Right forelimb (tissue), 1 donor: ENCODE results near the gene RPN1.

Experiments
- DNase-seq: peaks from one replicate; pipeline ENCODE4 v3.0.0-alpha.2; 2018

RPN1 gene

GRCh38 chr3:128648940-128649663, 1.5 kb downstream of the RPN1 start:
- DNase-seq: no peak

GRCh38 chr3:128648402-128648801, 2.2 kb downstream of the RPN1 start:
- DNase-seq: no peak

DNA sequence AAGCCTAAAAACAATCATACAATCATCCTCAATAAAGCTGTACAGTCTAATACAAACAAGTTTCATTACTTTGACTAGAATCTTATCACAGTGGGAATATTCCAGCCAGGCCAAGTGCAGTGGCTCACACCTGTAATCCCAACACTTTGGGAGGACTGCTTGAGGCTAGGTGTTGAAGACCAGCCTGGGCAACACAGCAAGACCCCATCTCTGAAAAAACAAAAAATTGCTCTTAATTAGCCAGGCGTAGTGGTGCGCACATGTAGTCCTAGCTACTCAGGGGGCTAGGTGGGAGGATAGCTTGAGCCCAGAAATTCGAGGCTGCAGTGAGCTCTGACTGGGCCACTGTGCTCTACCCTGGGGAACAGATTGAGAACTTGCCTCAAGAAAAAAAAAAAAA, 3.3 kb downstream of the RPN1 start:
- DNase-seq: no peak

- DNase-seq: no peak
Observed at GRCh38 chr3:128634075-128634611, 16.5 kb downstream of the RPN1 start.

- DNase-seq: no peak
Observed at GRCh38 chr3:128632301-128632700, 18.3 kb downstream of the RPN1 start.

- DNase-seq: no peak
Observed at GRCh38 chr3:128629936-128630335, 20.7 kb downstream of the RPN1 start.

GRCh38 chr3:128625409-128625945, 25.1 kb downstream of the RPN1 start:
- DNase-seq: no peak

DNA sequence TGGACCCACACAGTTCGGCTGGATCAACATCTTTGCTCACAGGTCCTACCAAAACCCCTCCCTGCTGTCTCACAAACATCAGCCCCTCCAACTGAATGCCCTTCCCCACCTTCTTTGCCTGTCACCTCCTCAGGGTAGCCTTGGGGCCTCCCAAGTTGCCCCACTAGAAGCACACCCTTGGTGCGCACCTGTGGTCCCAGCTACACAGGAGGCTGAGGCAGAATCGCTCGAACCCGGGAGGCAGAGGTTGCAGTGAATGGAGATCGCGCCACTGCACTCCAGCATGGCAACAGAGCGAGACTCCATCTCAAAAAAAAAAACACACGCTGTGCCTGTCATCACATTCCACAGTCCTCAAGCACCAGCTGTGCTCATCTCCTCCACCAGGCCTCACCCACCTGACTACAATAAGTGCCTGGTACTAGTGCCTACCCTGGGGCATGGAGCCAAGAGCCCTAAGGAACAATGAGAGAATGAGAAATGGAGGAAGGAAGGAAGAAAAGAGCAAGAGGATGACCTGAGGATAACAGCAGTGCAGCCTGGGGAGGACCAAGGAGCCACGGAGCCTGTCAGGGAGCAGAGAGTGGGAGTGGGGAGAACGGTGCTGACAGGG, 26.0 kb downstream of the RPN1 start:
- no peak for DNase-seq

- DNase-seq: no peak
Observed at GRCh38 chr3:128623762-128624176, 26.8 kb downstream of the RPN1 start.

GRCh38 chr3:128621931-128622330, 28.7 kb downstream of the RPN1 start:
- no peak for DNase-seq

DNA sequence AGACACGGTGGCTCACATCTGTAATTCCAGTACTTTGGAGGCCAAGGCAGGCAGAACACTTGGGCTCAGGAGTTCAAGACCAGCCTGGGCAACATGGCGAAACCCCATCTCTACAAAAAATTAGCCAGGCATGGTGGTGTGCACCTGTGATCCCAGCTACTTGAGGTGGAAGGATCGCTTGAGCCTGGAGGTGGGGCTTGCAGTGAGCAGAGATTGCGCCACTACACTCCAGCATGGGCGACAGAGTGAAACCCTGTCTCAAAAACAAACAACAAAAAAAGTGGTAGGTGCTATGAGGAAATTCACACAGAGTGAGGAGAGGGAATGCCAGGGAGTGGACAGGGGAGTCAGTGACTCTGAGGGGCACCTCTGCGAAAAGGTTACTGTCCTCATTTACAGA, 29.4 kb downstream of the RPN1 start:
- DNase-seq: no peak

DNA sequence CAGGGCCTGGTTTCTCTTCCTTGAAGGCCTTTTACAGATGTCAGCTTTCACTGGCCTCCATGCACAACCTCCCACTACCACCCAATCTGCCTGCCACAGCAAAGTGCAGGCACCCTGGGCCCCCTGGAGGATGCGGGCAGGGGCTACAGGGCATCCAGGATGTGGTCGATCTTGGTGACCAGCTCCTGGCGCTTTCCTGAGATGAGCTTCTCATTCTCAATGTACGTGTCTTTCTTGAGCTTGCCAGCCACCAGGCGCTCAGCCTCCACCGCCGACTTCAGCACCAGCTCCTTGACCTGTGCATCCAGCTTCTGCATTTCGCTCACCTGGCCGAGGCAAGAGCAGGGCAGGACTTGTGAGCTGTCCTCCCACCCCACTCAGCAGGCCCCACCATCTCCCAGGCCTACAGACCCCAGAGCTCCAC, 30.3 kb downstream of the RPN1 start:
- DNase-seq: no peak

- DNase-seq: no peak
Observed at GRCh38 chr3:128619146-128619890, 31.3 kb downstream of the RPN1 start.

DNA sequence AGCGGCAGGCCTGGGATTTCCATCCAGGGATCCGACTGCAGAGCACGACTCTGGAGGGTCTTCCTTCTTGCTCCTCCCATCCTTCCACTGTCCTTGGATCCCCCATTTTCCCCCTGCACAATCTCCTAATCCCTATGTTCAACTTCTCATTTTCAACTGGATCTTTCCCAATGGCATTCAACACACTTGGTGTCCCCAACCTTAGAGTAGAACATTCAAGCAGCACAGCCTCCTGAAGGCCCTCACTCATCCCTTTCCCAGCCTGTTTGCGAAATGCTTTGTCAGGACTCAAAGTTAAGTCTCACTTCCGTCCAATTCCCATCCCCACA, 32.3 kb downstream of the RPN1 start:
- no peak for DNase-seq

GRCh38 chr3:128617557-128618397, 32.8 kb downstream of the RPN1 start:
- peak; percentile 98 for DNase-seq

DNA sequence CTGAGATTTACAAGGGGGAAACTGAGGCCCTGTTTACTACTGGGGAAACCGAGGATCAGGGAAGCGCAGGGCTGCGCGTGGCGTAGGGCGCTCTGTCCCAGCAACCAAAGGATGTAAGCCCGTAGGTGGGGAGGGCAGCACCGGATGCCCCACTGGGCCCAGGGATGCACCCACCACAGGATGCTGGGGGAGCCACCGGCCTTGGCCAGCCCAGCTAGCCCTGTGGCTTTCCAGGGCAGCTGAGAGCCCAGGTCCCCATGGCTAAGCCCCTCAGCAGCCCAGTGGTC, 33.4 kb downstream of the RPN1 start:
- DNase-seq: no peak

DNA sequence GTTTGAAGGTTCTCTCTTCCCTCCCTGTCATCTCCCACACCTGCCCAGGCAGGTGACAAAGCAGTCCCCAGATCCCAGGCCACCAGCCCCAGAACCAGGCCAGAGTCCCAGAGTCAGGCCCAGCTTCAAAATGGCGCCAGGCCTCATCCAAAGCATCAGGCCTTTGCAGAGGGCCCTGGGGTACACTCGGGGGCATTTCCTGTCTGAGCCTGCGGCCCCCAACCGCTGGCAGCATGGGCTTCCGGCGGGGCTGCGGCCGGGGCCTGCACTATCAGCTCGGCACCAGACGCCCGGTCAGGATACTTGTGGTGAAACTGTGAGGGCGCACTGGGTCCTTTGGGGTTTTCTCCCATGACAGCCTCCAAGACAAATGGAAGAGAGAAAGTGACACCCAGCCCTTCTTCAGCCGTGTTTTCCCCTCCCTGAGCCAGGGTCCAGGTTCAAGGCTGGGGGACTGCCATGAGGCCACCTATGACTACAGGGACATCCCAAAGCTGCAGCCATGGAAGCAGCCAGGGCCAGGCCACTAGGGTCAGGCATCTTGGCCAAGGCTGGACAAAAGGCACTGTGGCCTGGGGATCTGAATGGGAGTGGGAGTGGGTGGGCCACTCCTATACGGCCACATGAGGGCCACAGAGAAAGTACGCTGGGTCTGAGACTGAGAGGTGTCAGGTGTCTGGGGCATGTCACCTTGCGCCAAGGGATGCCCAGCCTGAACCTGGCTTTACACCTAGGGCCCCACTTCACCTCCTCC, 33.9 kb downstream of the RPN1 start:
- DNase-seq: no peak

GRCh38 chr3:128614076-128614475, 36.5 kb downstream of the RPN1 start:
- DNase-seq: no peak

GRCh38 chr3:128613083-128613829, 37.4 kb downstream of the RPN1 start:
- no peak for DNase-seq

- no peak for DNase-seq
Observed at GRCh38 chr3:128610451-128611070, 40.1 kb downstream of the RPN1 start.

DNA sequence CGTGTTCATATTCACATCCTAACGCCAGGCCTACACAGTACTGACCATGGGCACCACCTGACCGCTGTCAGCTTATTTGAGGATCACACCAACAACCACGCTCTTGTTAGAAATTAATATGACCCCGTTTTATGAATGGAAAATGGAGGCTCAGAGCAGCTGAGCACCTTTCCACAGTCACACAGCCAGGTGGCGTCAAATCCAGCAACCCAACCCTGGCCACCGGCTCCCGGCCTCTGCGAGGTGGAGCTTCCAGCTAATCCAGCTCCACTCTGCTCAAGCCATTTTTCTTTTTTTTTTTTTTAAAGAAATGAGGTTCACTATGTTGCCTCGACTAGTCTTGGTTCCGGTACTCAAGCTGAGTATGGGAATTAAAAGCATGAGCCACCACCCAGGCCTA, 41.3 kb downstream of the RPN1 start:
- DNase-seq: no peak
